ENCODE results near the gene MCC. TPM values are rescaled to one million over a fixed set of nuclear protein-coding genes. Genes with fewer than 3 reads are reported as not detected.

MCC gene
- total and polyA plus RNA-seq, 2 donors (not counting 1 experiment from before 2014, with no cell fraction given) = 3.2 to 41.3 TPM

DNA sequence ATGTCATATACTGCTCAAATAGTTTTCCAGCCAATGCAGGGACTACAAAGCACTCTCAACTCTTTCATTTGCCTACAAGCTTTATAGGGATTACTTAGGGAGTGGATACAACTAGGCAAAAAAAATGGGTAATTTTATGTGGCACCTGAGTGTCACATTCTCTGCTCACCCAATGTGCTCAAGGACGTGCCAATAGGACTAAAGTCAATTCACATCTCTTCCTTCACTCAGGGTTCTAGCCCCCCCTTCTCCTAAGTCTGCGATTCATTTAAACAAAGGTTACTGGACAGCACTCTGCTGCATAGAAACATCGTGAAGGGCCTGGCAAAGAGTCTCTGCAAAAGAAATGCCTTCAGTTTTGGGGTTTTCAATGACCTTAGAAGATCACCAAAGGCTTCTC is 195.8 kb downstream of the MCC start:
- peak in 1 of 2 donors; percentile 15 for DNase-seq (ENCODE audit: low read depth in 2 of 2)
- Histone ChIP-seq H3K79me2 (ENCODE audit: control insufficient read depth, insufficient read depth, low read length) (no peaks in the 10 kb centered on the region), H2AFZ (ENCODE audit: low read length) (no peak overlapping the region), H3K27ac (ENCODE audit: insufficient read depth, low read length) (no peak overlapping the region), H3K9ac (ENCODE audit: insufficient read depth, low read length) (no peak overlapping the region), H3K4me3 (replicated peaks in 1 of 4; ENCODE audit: control extremely low read depth in 1 of 4, insufficient read depth in 1 of 4, low read depth in 3 of 4, low read length in 4 of 4) (peak overlapping the region in 2 of 4 experiments; percentile 72 to 75), H3K4me2 (ENCODE audit: extremely low read depth, insufficient read depth, low read length) (no peak overlapping the region), H3K36me3 (ENCODE audit: control insufficient read depth, insufficient read depth, low read length) (no peaks in the 10 kb centered on the region), H3K9me3 (ENCODE audit: control insufficient read depth, insufficient read depth, low read depth, low read length) (no peaks in the 10 kb centered on the region), H3K27me3 (ENCODE audit: control insufficient read depth, insufficient read depth, low read length) (peaks cover 3% of the 10 kb centered on the region), H3K4me1 (ENCODE audit: control insufficient read depth, extremely low read depth, insufficient read depth, low read length) (peaks cover 2% of the 10 kb centered on the region), H4K20me1 (ENCODE audit: control insufficient read depth, extremely low read depth, insufficient read depth, low read length) (no peaks in the 10 kb centered on the region)
- TF ChIP-seq, protein P1, sequence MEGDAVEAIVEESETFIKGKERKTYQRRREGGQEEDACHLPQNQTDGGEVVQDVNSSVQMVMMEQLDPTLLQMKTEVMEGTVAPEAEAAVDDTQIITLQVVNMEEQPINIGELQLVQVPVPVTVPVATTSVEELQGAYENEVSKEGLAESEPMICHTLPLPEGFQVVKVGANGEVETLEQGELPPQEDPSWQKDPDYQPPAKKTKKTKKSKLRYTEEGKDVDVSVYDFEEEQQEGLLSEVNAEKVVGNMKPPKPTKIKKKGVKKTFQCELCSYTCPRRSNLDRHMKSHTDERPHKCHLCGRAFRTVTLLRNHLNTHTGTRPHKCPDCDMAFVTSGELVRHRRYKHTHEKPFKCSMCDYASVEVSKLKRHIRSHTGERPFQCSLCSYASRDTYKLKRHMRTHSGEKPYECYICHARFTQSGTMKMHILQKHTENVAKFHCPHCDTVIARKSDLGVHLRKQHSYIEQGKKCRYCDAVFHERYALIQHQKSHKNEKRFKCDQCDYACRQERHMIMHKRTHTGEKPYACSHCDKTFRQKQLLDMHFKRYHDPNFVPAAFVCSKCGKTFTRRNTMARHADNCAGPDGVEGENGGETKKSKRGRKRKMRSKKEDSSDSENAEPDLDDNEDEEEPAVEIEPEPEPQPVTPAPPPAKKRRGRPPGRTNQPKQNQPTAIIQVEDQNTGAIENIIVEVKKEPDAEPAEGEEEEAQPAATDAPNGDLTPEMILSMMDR (conservative IDR thresholded peaks at IDR 0.05 in 1 of 2, IDR thresholded peaks at IDR 0.05 in 1 of 2; ENCODE audit: low read depth in 1 of 2, low read length in 2 of 2) = no peak
- no peak for TF ChIP-seq EZH2 (IDR thresholded peaks at IDR 0.05; ENCODE audit: low read length, missing control alignments)

DNA sequence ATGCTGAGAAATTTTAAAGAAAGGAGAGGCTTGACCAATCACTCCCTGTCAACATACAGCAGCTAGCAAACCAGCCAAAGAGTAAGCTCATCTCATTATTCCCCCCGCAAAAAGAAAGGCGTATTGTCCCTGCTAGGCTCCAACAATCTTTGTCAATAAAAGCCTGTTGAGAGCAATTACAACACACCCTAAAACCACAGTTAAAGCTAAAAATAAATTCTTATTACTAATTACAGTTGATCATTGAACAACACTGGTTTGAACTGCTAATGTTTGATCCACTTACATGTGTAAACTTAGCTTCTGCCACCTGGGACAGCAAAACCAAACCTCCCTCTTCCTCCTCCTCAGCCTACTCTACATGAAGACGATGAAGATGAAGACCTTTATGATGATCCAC is 204.7 kb downstream of the MCC start:
- Histone ChIP-seq H3K4me1 (ENCODE audit: control insufficient read depth, extremely low read depth, insufficient read depth, low read length) (no peaks in the 10 kb centered on the region), H3K79me2 (ENCODE audit: control insufficient read depth, insufficient read depth, low read length) (no peaks in the 10 kb centered on the region), H2AFZ (ENCODE audit: low read length) (no peak overlapping the region), H3K9ac (ENCODE audit: insufficient read depth, low read length) (no peak overlapping the region), H3K9me3 (ENCODE audit: control insufficient read depth, insufficient read depth, low read depth, low read length) (no peaks in the 10 kb centered on the region), H3K4me3 (replicated peaks in 1 of 4; ENCODE audit: control extremely low read depth in 1 of 4, insufficient read depth in 1 of 4, low read depth in 3 of 4, low read length in 4 of 4) (no peak overlapping the region), H4K20me1 (ENCODE audit: control insufficient read depth, extremely low read depth, insufficient read depth, low read length) (no peaks in the 10 kb centered on the region), H3K4me2 (ENCODE audit: extremely low read depth, insufficient read depth, low read length) (no peak overlapping the region), H3K27ac (ENCODE audit: insufficient read depth, low read length) (no peak overlapping the region), H3K27me3 (ENCODE audit: control insufficient read depth, insufficient read depth, low read length) (no peaks in the 10 kb centered on the region), H3K36me3 (ENCODE audit: control insufficient read depth, insufficient read depth, low read length) (no peaks in the 10 kb centered on the region)
- no peak for DNase-seq (ENCODE audit: low read depth in 2 of 2)
- TF ChIP-seq EZH2 (IDR thresholded peaks at IDR 0.05; ENCODE audit: low read length, missing control alignments) = no peak
- TF ChIP-seq, protein P1 (conservative IDR thresholded peaks at IDR 0.05 in 1 of 2, IDR thresholded peaks at IDR 0.05 in 1 of 2; ENCODE audit: low read depth in 1 of 2, low read length in 2 of 2) = no peak

DNA sequence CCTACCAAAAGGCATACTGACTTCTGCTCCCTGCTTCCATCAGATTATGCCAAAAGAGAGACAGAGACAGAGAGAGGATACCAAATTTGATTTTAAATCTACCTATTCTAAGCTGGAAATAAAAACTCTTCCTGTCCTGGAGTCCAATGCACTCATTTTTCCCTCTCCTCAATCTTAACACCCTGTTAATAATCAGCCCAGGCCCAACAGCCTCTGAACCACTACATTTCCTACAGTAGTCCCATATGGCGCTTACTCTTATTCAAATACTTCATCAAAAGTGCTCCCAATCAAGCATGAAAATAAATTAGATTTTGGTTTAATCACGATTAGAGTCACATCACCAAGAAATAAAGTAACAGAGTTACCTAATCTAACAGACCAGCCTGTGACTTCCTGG is 205.8 kb downstream of the MCC start:
- Histone ChIP-seq H3K79me2 (ENCODE audit: control insufficient read depth, insufficient read depth, low read length) (no peaks in the 10 kb centered on the region), H3K27ac (ENCODE audit: insufficient read depth, low read length) (no peak overlapping the region), H2AFZ (ENCODE audit: low read length) (no peak overlapping the region), H3K4me1 (ENCODE audit: control insufficient read depth, extremely low read depth, insufficient read depth, low read length) (no peaks in the 10 kb centered on the region), H3K4me3 (replicated peaks in 1 of 4; ENCODE audit: control extremely low read depth in 1 of 4, insufficient read depth in 1 of 4, low read depth in 3 of 4, low read length in 4 of 4) (no peak overlapping the region), H3K9me3 (ENCODE audit: control insufficient read depth, insufficient read depth, low read depth, low read length) (no peaks in the 10 kb centered on the region), H3K4me2 (ENCODE audit: extremely low read depth, insufficient read depth, low read length) (no peak overlapping the region), H4K20me1 (ENCODE audit: control insufficient read depth, extremely low read depth, insufficient read depth, low read length) (no peaks in the 10 kb centered on the region), H3K9ac (ENCODE audit: insufficient read depth, low read length) (no peak overlapping the region), H3K27me3 (ENCODE audit: control insufficient read depth, insufficient read depth, low read length) (no peaks in the 10 kb centered on the region), H3K36me3 (ENCODE audit: control insufficient read depth, insufficient read depth, low read length) (no peaks in the 10 kb centered on the region)
- DNase-seq (ENCODE audit: low read depth in 2 of 2) = no peak
- TF ChIP-seq, protein P1 (conservative IDR thresholded peaks at IDR 0.05 in 1 of 2, IDR thresholded peaks at IDR 0.05 in 1 of 2; ENCODE audit: low read depth in 1 of 2, low read length in 2 of 2) = no peak
- TF ChIP-seq EZH2 (IDR thresholded peaks at IDR 0.05; ENCODE audit: low read length, missing control alignments) = no peak
